GM12891 (cell line): ENCODE data around the gene HOXB5.

Experiments
- PAX5 ChIP-seq: IDR thresholded peaks from 2 replicates; pipeline ENCODE4 v1.6.1; 2011; ENCODE audit warnings: low read length, moderate library complexity, mild to moderate bottlenecking; ENCODE audit not compliant: insufficient read depth, severe bottlenecking
- POLR2A ChIP-seq: IDR thresholded peaks from 2 replicates; pipeline ENCODE4 v1.6.1; 2011; ENCODE audit warnings: low read depth, low read length, control low read depth
- POLR2AphosphoS5 ChIP-seq: IDR thresholded peaks from 2 replicates; pipeline ENCODE4 v1.6.1; 2011; ENCODE audit warnings: low read depth, low read length, control low read depth
- POU2F2 ChIP-seq: IDR thresholded peaks from 2 replicates; pipeline ENCODE4 v1.6.1; 2011; ENCODE audit warnings: low read depth, mild to moderate bottlenecking, control low read depth, low read length, moderate library complexity
- SPI1 ChIP-seq: IDR thresholded peaks from 2 replicates; pipeline ENCODE4 v1.6.1; 2011; ENCODE audit warnings: low read depth, low read length, control low read depth
- TAF1 ChIP-seq: IDR thresholded peaks from 2 replicates; pipeline ENCODE4 v1.6.1; 2011; ENCODE audit warnings: low read depth, low read length, control low read depth

DNA sequence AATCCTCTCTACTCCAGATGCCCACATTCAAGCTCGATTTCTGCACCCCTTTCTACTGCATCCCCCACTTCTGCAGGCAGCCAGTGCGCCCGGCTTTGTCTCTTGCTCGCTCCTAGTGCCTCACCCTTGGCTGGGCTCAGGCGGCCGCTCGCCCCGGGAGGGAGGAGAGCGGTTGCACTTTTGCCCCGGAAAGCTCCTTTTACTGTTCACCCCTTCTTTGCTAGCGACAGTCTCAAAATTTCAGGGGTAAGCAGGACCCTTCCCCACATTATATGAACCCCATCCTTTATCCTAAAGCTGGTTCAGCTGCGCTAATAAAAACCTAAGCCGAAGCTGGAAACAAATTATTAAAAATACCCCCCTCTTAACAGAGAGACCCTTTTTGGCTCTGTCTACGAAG lies 1.0 kb downstream of the HOXB5 start:
- TF ChIP-seq POLR2A: no peak
- TF ChIP-seq TAF1: no peak
- TF ChIP-seq POLR2AphosphoS5: no peak
- TF ChIP-seq SPI1: no peak
- no peak for TF ChIP-seq POU2F2
- no peak for TF ChIP-seq PAX5
